ENCODE results near the gene GDAP1L1.

- no peak for TF ChIP-seq POLR2A (IDR thresholded peaks at IDR 0.05)
- TF ChIP-seq, protein P1, sequence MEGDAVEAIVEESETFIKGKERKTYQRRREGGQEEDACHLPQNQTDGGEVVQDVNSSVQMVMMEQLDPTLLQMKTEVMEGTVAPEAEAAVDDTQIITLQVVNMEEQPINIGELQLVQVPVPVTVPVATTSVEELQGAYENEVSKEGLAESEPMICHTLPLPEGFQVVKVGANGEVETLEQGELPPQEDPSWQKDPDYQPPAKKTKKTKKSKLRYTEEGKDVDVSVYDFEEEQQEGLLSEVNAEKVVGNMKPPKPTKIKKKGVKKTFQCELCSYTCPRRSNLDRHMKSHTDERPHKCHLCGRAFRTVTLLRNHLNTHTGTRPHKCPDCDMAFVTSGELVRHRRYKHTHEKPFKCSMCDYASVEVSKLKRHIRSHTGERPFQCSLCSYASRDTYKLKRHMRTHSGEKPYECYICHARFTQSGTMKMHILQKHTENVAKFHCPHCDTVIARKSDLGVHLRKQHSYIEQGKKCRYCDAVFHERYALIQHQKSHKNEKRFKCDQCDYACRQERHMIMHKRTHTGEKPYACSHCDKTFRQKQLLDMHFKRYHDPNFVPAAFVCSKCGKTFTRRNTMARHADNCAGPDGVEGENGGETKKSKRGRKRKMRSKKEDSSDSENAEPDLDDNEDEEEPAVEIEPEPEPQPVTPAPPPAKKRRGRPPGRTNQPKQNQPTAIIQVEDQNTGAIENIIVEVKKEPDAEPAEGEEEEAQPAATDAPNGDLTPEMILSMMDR (IDR thresholded peaks at IDR 0.05), result no peak
Measured at GRCh38 chr20:44212792-44213191, 34.3 kb upstream of the GDAP1L1 start.

Data from body of pancreas (tissue), 4 donors.